OCI-LY3 (cell line): ENCODE measurements around the gene MOCS3.

Source experiments
- H2AFZ ChIP-seq: fragments of 200-600, 300-600 bp; shearing (Covaris generic); 2 replicates; pipeline ENCODE4 v1.6.0; 2014; ENCODE audit warnings: antibody characterized with exemption, low read depth, low read length
- H3K27ac ChIP-seq: fragments of 200-600, 300-600 bp; sonication (generic); 2 replicates; pipeline ENCODE4 v1.5.1; 2014; ENCODE audit warnings: mild to moderate bottlenecking, low read length, moderate library complexity, mixed read lengths
- H3K27me3 ChIP-seq: fragments of 200-600, 300-600 bp; sonication (generic); 2 replicates; pipeline ENCODE4 v1.6.1; 2014; ENCODE audit warnings: low read depth, low read length, mixed read lengths
- H3K36me3 ChIP-seq: fragments of 200-600, 300-600 bp; sonication (generic); replicated peaks from 2 replicates; pipeline ENCODE3; 2014; ENCODE audit warnings: low read depth, low read length, mixed read lengths
- H3K4me1 ChIP-seq: fragments of 300-600, 200-600 bp; sonication (generic); 2 replicates; pipeline ENCODE4 v1.6.1; 2014; ENCODE audit warnings: low read length, mixed read lengths
- H3K4me2 ChIP-seq: fragments of 200-600, 300-600 bp; sonication (generic); 2 replicates; pipeline ENCODE4 v1.6.1; 2014; ENCODE audit warnings: low read length, mixed read lengths
- H3K4me3 ChIP-seq: fragments of 300-600, 200-600 bp; sonication (generic); 2 replicates; pipeline ENCODE4 v1.5.1; 2014; ENCODE audit warnings: antibody characterized with exemption, mild to moderate bottlenecking, low read length, moderate library complexity
- H3K79me2 ChIP-seq: fragments of 300-600, 200-600 bp; shearing (Covaris generic); 2 replicates; pipeline ENCODE4 v1.6.1; 2014; ENCODE audit warnings: mild to moderate bottlenecking, low read length, mixed read lengths
- H3K9ac ChIP-seq: fragments of 300-600, 200-600 bp; shearing (Covaris generic); 2 replicates; pipeline ENCODE4 v1.6.0; 2014; ENCODE audit warnings: mild to moderate bottlenecking, low read length, moderate library complexity
- H3K9me3 ChIP-seq: fragments of 200-600, 300-600 bp; shearing (Covaris generic); 2 replicates; pipeline ENCODE4 v1.6.1; 2014; ENCODE audit warnings: low read length, mixed read lengths; ENCODE audit not compliant: insufficient read depth
- H4K20me1 ChIP-seq: fragments of 200-600, 300-600 bp; sonication (generic); 2 replicates; pipeline ENCODE4 v1.6.1; 2016; ENCODE audit warnings: low read length, mixed read lengths; ENCODE audit not compliant: insufficient read depth
- CTCF ChIP-seq: fragments of 200-600, 300-600 bp; sonication (generic); IDR thresholded peaks from 2 replicates; pipeline ENCODE4 v1.5.1; 2014; ENCODE audit warnings: antibody characterized with exemption, low read length, low read depth
- EZH2phosphoT487 ChIP-seq: fragments of 200-600 bp; shearing (Covaris generic); IDR thresholded peaks from 2 replicates; pipeline ENCODE4 v1.6.1; 2018; ENCODE audit warnings: antibody characterized with exemption, mixed run types, low read depth

MOCS3 gene

GRCh38 chr20:51010932-51011331, 52.3 kb downstream of the MOCS3 start:
- no peak overlapping the region for H3K9ac ChIP-seq
- H4K20me1 ChIP-seq, result no peaks in the 10 kb centered on the region
- peaks cover 17% of the 10 kb centered on the region for H3K27me3 ChIP-seq
- H3K36me3 ChIP-seq, result no peaks in the 10 kb centered on the region
- TF ChIP-seq EZH2phosphoT487, result no peak
- H2AFZ ChIP-seq, result no peak overlapping the region
- H3K79me2 ChIP-seq, result no peaks in the 10 kb centered on the region
- H3K27ac ChIP-seq, result no peak overlapping the region
- H3K4me2 ChIP-seq, result no peak overlapping the region
- no peaks in the 10 kb centered on the region for H3K4me1 ChIP-seq
- H3K9me3 ChIP-seq, result no peaks in the 10 kb centered on the region
- H3K4me3 ChIP-seq, result no peak overlapping the region

- H3K4me1 ChIP-seq, result no peaks in the 10 kb centered on the region
- TF ChIP-seq EZH2phosphoT487 (no peak), CTCF (no peak)
- no peaks in the 10 kb centered on the region for H4K20me1 ChIP-seq
- no peak overlapping the region for H3K27ac ChIP-seq
- no peak overlapping the region for H3K9ac ChIP-seq
- peaks cover 17% of the 10 kb centered on the region for H3K27me3 ChIP-seq
- no peak overlapping the region for H2AFZ ChIP-seq
- H3K9me3 ChIP-seq, result no peaks in the 10 kb centered on the region
- no peak overlapping the region for H3K4me2 ChIP-seq
- H3K36me3 ChIP-seq, result no peaks in the 10 kb centered on the region
- H3K4me3 ChIP-seq, result no peak overlapping the region
- no peaks in the 10 kb centered on the region for H3K79me2 ChIP-seq
These were observed 52.9 kb downstream of the MOCS3 start for GRCh38 chr20:51011479-51011878.

- Histone ChIP-seq H3K9me3 (no peaks in the 10 kb centered on the region), H3K4me3 (no peak overlapping the region), H3K9ac (no peak overlapping the region), H3K4me1 (no peaks in the 10 kb centered on the region), H3K4me2 (no peak overlapping the region), H3K36me3 (no peaks in the 10 kb centered on the region), H3K27me3 (peaks cover 17% of the 10 kb centered on the region), H2AFZ (no peak overlapping the region), H3K27ac (no peak overlapping the region), H3K79me2 (no peaks in the 10 kb centered on the region), H4K20me1 (no peaks in the 10 kb centered on the region)
- no peak for TF ChIP-seq EZH2phosphoT487
- no peak for TF ChIP-seq CTCF
These were observed 53.7 kb downstream of the MOCS3 start for GRCh38 chr20:51012357-51012756.
